Sigmoid colon (tissue), 7 donors: Measurements from ENCODE around the gene COL4A2. TPM values are rescaled to one million over a fixed set of nuclear protein-coding genes. Genes with fewer than 3 reads are reported as not detected.

Experiments
- DNase-seq: peaks from one replicate; pipeline ENCODE4 v3.0.0-alpha.2; 2019
- H3K27ac ChIP-seq, 4 donors: fragments of 200-600 bp; sonication (generic); one replicate each; pipeline ENCODE4 v1.5.1; 2016 to 2019; ENCODE audit warnings: mild to moderate bottlenecking in 1 of 4
- H3K27me3 ChIP-seq, 3 donors: fragments of 200-600 bp; sonication (generic); one replicate each; pipeline ENCODE4 v1.5.1; 2019; ENCODE audit warnings: mild to moderate bottlenecking in 1 of 3
- H3K36me3 ChIP-seq, 4 donors: fragments of 200-600 bp; sonication (generic); one replicate each; pipeline ENCODE4 v1.5.1; 2016 to 2019
- H3K4me1 ChIP-seq, 4 donors: fragments of 200-600 bp; sonication (generic); one replicate each; pipeline ENCODE4 v1.5.1; 2017 to 2019
- H3K4me3 ChIP-seq, 4 donors: fragments of 200-600 bp; sonication (generic); one replicate each; pipeline ENCODE4 v1.5.1; 2017 to 2019; ENCODE audit warnings: mild to moderate bottlenecking in 2 of 4, moderate library complexity in 1 of 4
- H3K9me3 ChIP-seq, 4 donors: fragments of 200-600 bp in 3 of 4; sonication (generic) in 3 of 4; one replicate each; pipeline versions ENCODE4 v1.5.1 to v1.6.1; 2013 to 2019
- CTCF ChIP-seq, 4 experiments: fragments of 450-650 bp in 3 of 4; fragments of 200-600 bp in 1 of 4; IDR thresholded peaks; one replicate each; pipeline ENCODE4 v1.5.1; 2016 to 2019; ENCODE audit warnings: antibody characterized with exemption in 4 of 4, mild to moderate bottlenecking in 3 of 4, moderate library complexity in 2 of 4
- EP300 ChIP-seq, 4 donors: sonication (generic); formaldehyde crosslinking; IDR thresholded peaks; one replicate each; pipeline ENCODE4 v1.6.1; 2017; ENCODE audit warnings: antibody characterized with exemption in 4 of 4
- POLR2A ChIP-seq, 2 donors: fragments of 450-650 bp; IDR thresholded peaks; one replicate each; pipeline ENCODE4 v1.6.1; 2016; ENCODE audit warnings: antibody characterized with exemption in 2 of 2, mild to moderate bottlenecking in 2 of 2, moderate library complexity in 2 of 2
- POLR2AphosphoS5 ChIP-seq, 4 donors: sonication (generic); formaldehyde crosslinking; IDR thresholded peaks; one replicate each; pipeline ENCODE4 v1.6.1; 2017; ENCODE audit warnings: antibody characterized with exemption in 4 of 4
- WGBS, 2 donors: extraction: QIAGEN DNeasy Blood & Tissue Kit; methylation state at CpG; one replicate each; pipeline ENCODE4 v1.1.7; 2013; 5-methylcytosine and 5-hydroxymethylcytosine counted together
- intact Hi-C: fragments of 100-400 bp; cut with DNase I; formaldehyde crosslinking; loops from one replicate; pipeline ENCODE4 v1.15.1; 2023
- polyA plus RNA-seq, 3 donors: library from polyadenylated mRNA; stranded (reverse); fragments of 200-250 nt; gene quantifications; one replicate each; pipeline ENCODE4 v1.2.3, GENCODE V29; 2013
- total RNA-seq, 4 donors: library from RNA; depleted of rRNA; stranded (reverse); fragments of >200 nt; gene quantifications; one replicate each; pipeline ENCODE4 v1.1.0, GENCODE V29; 2016
- donor health status: healthy with polysubstance abuse.
- donor health status: Bipolar disorder and iron deficiency.
- donor health status: healthy.

Gene COL4A2
- total and polyA plus RNA-seq, 7 donors: 24.0 to 1,039 (median 306) TPM

GRCh38 chr13:110266983-110267382, 40.1 kb upstream of the COL4A2 start:
- TF ChIP-seq POLR2AphosphoS5 (IDR thresholded peaks at IDR 0.05) (peak in 2 of 4 donors; percentile 32 to 48), POLR2A (IDR thresholded peaks at IDR 0.05) (no peak), CTCF (IDR thresholded peaks at IDR 0.05) (no peak)
- intact Hi-C loops: no loop called here
- 53 to 80% methylated on average over 10 of the region's 10 CpGs for WGBS, 2 donors
- Histone ChIP-seq H3K36me3 (peaks cover 0 to 8% (median 3%) of the 10 kb centered on the region in 4 donors), H3K4me3 (no peak overlapping the region), H3K4me1 (peaks cover 0 to 98% (median 93%) of the 10 kb centered on the region in 4 donors), H3K9me3 (no peaks in the 10 kb centered on the region), H3K27ac (peak overlapping the region; percentile 70 to 98 (median 78)), H3K27me3 (no peaks in the 10 kb centered on the region)
- peak; percentile 65 for DNase-seq

- peaks cover 0 to 91% (median 84%) of the 10 kb centered on the region in 4 donors for H3K4me1 ChIP-seq
- TF ChIP-seq POLR2A (IDR thresholded peaks at IDR 0.05) (no peak), CTCF (IDR thresholded peaks at IDR 0.05) (no peak), EP300 (IDR thresholded peaks at IDR 0.05) (no peak), POLR2AphosphoS5 (IDR thresholded peaks at IDR 0.05) (no peak)
Observed at GRCh38 chr13:110268061-110268460, 39.0 kb upstream of the COL4A2 start.

GRCh38 chr13:110268576-110269185, 38.4 kb upstream of the COL4A2 start:
- no peaks in the 10 kb centered on the region for H3K27me3 ChIP-seq
- peaks cover 0 to 91% (median 82%) of the 10 kb centered on the region in 4 donors for H3K4me1 ChIP-seq
- TF ChIP-seq POLR2A (IDR thresholded peaks at IDR 0.05) (no peak), CTCF (IDR thresholded peaks at IDR 0.05) (no peak), POLR2AphosphoS5 (IDR thresholded peaks at IDR 0.05) (peak in 2 of 4 donors; percentile 4)
- no peaks in the 10 kb centered on the region for H3K9me3 ChIP-seq
- peaks cover 0 to 14% (median 4%) of the 10 kb centered on the region in 4 donors for H3K36me3 ChIP-seq
- WGBS, 2 donors: 90% methylated on average over 16 of the region's 16 CpGs
- peak; percentile 68 for DNase-seq
- H3K27ac ChIP-seq: peak overlapping the region; percentile 37 to 98 (median 74)
- intact Hi-C loops: no loop called here
- H3K4me3 ChIP-seq: no peak overlapping the region

More at GRCh38 chr13:110268061-110268460, 39.0 kb upstream of the COL4A2 start:
- Histone ChIP-seq H3K36me3 (peaks cover 0 to 12% (median 4%) of the 10 kb centered on the region in 4 donors), H3K27ac (peak overlapping the region; percentile 37 to 98 (median 74)), H3K27me3 (no peaks in the 10 kb centered on the region), H3K9me3 (no peaks in the 10 kb centered on the region), H3K4me3 (no peak overlapping the region)
- intact Hi-C loops: no loop called here
- DNase-seq: peak; percentile 64
- WGBS, 2 donors: 87 to 89% methylated on average over 6 of the region's 6 CpGs

GRCh38 chr13:110269509-110270185, 37.4 kb upstream of the COL4A2 start:
- no peaks in the 10 kb centered on the region for H3K27me3 ChIP-seq
- intact Hi-C loops: no loop called here
- TF ChIP-seq POLR2AphosphoS5 (IDR thresholded peaks at IDR 0.05) (peak in 2 of 4 donors; percentile 17 to 22), CTCF (IDR thresholded peaks at IDR 0.05) (no peak)
- 89 to 92% methylated on average over 14 of the region's 14 CpGs for WGBS, 2 donors
- no peaks in the 10 kb centered on the region for H3K9me3 ChIP-seq
- H3K36me3 ChIP-seq: peaks cover 0 to 14% (median 4%) of the 10 kb centered on the region in 4 donors
- H3K4me3 ChIP-seq: no peak overlapping the region
- H3K27ac ChIP-seq: peak overlapping the region in 3 of 4 donors; percentile 28 to 98 (median 84)
- peaks cover 0 to 91% (median 82%) of the 10 kb centered on the region in 4 donors for H3K4me1 ChIP-seq
- DNase-seq: no peak
